ENCODE data around the gene GPR183.

DNA sequence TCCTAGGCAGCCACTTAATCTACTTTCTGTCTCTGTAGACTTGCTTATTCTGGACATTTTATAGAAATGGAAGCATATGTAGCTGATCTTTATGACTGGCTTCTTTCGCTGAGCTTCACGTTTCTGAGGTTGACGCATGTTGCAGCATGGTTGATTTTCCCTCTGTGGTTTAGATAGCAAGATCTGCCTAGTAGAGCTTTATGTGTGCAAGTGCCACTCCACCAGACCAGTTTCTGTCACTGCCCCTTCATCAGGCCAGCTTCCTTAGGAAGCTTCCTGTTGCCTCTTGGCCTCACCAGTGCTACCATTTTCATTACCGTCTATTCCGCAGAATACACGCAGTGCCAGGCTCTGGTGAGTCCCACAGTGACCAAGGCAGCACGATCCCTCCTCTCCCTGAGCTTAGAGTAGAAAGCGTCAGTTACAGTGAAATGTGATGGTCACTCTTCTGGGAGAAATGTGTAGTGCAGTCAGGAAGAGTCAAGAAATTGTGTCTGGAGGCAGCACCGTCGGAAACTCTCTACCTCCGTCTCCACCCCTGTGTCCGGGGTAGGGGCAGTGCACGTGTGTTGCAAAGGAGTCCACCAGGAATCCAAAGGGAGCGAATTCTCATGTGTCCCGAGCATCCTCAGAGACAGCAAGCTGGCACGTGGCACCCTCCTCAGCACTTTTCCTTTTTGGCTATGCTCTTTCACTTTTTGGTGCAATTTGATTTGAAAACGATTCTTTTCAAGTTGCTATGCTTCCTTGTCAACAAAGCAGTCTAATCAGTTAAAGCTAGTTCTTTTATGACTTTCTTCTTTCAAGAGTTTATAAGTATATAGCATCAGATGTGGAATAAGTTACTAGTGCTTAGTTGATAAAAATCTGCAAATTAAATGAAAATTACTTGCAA is 45.4 kb upstream of the GPR183 start:
- TF ChIP-seq, protein P1, sequence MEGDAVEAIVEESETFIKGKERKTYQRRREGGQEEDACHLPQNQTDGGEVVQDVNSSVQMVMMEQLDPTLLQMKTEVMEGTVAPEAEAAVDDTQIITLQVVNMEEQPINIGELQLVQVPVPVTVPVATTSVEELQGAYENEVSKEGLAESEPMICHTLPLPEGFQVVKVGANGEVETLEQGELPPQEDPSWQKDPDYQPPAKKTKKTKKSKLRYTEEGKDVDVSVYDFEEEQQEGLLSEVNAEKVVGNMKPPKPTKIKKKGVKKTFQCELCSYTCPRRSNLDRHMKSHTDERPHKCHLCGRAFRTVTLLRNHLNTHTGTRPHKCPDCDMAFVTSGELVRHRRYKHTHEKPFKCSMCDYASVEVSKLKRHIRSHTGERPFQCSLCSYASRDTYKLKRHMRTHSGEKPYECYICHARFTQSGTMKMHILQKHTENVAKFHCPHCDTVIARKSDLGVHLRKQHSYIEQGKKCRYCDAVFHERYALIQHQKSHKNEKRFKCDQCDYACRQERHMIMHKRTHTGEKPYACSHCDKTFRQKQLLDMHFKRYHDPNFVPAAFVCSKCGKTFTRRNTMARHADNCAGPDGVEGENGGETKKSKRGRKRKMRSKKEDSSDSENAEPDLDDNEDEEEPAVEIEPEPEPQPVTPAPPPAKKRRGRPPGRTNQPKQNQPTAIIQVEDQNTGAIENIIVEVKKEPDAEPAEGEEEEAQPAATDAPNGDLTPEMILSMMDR (tag by site-specific recombination; IDR thresholded peaks at IDR 0.05), result no peak
- TF ChIP-seq ZNF830 (tag by site-specific recombination; IDR thresholded peaks at IDR 0.05; ENCODE audit: low read depth) (no peak), ZNF324 (tag by site-specific recombination; IDR thresholded peaks at IDR 0.05) (no peak), ZNF132 (tag by site-specific recombination; IDR thresholded peaks at IDR 0.05; ENCODE audit: borderline replicate concordance) (no peak), ZNF155 (tag by site-specific recombination; IDR thresholded peaks at IDR 0.05) (no peak), ZBTB49 (tag by site-specific recombination; IDR thresholded peaks at IDR 0.05; ENCODE audit: low read depth) (no peak), ZBTB7A (tag by site-specific recombination; IDR thresholded peaks at IDR 0.05; ENCODE audit: low read depth) (no peak), ZNF416 (tag by site-specific recombination; IDR thresholded peaks at IDR 0.05) (no peak), ZNF514 (tag by site-specific recombination; IDR thresholded peaks at IDR 0.05) (no peak), ZNF768 (tag by site-specific recombination; IDR thresholded peaks at IDR 0.05) (no peak), ZNF510 (tag by site-specific recombination; IDR thresholded peaks at IDR 0.05; ENCODE audit: insufficient replicate concordance) (no peak), GFI1B (tag by site-specific recombination; IDR thresholded peaks at IDR 0.05) (no peak)
- TF ChIP-seq, protein P2, sequence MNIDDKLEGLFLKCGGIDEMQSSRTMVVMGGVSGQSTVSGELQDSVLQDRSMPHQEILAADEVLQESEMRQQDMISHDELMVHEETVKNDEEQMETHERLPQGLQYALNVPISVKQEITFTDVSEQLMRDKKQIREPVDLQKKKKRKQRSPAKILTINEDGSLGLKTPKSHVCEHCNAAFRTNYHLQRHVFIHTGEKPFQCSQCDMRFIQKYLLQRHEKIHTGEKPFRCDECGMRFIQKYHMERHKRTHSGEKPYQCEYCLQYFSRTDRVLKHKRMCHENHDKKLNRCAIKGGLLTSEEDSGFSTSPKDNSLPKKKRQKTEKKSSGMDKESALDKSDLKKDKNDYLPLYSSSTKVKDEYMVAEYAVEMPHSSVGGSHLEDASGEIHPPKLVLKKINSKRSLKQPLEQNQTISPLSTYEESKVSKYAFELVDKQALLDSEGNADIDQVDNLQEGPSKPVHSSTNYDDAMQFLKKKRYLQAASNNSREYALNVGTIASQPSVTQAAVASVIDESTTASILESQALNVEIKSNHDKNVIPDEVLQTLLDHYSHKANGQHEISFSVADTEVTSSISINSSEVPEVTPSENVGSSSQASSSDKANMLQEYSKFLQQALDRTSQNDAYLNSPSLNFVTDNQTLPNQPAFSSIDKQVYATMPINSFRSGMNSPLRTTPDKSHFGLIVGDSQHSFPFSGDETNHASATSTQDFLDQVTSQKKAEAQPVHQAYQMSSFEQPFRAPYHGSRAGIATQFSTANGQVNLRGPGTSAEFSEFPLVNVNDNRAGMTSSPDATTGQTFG (tag by site-specific recombination; IDR thresholded peaks at IDR 0.05; ENCODE audit: borderline replicate concordance), result no peak
- TF ChIP-seq, protein P3, sequence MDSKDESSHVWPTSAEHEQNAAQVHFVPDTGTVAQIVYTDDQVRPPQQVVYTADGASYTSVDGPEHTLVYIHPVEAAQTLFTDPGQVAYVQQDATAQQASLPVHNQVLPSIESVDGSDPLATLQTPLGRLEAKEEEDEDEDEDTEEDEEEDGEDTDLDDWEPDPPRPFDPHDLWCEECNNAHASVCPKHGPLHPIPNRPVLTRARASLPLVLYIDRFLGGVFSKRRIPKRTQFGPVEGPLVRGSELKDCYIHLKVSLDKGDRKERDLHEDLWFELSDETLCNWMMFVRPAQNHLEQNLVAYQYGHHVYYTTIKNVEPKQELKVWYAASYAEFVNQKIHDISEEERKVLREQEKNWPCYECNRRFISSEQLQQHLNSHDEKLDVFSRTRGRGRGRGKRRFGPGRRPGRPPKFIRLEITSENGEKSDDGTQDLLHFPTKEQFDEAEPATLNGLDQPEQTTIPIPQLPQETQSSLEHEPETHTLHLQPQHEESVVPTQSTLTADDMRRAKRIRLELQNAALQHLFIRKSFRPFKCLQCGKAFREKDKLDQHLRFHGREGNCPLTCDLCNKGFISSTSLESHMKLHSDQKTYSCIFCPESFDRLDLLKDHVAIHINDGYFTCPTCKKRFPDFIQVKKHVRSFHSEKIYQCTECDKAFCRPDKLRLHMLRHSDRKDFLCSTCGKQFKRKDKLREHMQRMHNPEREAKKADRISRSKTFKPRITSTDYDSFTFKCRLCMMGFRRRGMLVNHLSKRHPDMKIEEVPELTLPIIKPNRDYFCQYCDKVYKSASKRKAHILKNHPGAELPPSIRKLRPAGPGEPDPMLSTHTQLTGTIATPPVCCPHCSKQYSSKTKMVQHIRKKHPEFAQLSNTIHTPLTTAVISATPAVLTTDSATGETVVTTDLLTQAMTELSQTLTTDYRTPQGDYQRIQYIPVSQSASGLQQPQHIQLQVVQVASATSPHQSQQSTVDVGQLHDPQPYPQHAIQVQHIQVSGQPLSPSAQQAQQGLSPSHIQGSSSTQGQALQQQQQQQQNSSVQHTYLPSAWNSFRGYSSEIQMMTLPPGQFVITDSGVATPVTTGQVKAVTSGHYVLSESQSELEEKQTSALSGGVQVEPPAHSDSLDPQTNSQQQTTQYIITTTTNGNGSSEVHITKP (tag by site-specific recombination; IDR thresholded peaks at IDR 0.05), result no peak
